ENCODE results near the gene AUTS2.

The AUTS2 gene

GRCh38 chr7:70696201-70696754 is 1098.0 kb downstream of the AUTS2 start:
- no peak for DNase-seq (ENCODE audit: low read depth)

DNA sequence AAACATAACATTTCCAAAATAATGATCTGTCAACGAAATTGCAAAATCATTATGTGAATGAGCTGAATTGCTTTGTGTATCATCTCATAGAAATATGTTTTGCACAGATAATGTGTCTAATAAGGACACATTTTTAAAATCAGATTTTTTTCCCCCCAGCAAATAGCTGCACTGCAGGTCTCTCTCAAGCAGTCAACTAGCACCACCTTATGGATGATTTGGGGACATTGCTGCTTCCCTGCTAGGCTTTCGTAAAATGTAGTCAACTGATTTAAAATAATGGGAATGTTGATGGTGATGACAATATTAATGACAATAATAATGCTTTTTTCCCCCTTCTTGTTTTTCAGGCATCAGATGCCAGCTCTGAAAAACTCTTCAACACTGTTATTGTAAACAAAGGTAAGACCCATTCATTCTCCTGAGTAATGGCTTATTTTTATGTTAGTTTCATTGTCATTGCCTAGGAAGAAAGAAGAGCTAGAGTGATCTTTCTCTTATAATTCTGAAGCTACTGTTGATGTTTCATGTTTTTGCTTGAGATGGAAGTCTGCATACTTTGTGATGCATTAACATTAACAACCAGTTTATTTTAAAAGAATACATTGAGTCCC is 1100.1 kb downstream of the AUTS2 start:
- DNase-seq (ENCODE audit: low read depth) = no peak

DNA sequence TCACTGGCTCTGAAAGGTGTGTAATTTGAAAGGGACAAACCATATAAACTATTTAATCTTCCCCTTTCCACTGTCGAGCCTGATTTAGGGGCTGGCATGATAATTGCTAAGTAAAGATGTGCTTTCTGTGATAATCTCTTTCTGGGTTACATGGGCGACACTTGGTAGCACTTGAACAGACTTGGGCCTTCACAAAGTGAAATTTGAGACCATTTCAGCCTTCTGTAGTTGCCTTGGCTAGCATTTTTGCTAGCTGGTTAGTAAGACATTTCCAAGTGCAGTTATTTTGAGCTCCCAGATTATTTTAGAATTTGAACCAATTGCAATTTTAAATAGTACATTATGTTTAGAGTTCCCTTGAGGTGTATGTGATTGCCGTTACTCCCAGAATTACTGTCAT is 1101.0 kb downstream of the AUTS2 start:
- DNase-seq (ENCODE audit: low read depth) = no peak

GRCh38 chr7:70700055-70700940 is 1102.0 kb downstream of the AUTS2 start:
- DNase-seq (ENCODE audit: low read depth) = no peak

DNA sequence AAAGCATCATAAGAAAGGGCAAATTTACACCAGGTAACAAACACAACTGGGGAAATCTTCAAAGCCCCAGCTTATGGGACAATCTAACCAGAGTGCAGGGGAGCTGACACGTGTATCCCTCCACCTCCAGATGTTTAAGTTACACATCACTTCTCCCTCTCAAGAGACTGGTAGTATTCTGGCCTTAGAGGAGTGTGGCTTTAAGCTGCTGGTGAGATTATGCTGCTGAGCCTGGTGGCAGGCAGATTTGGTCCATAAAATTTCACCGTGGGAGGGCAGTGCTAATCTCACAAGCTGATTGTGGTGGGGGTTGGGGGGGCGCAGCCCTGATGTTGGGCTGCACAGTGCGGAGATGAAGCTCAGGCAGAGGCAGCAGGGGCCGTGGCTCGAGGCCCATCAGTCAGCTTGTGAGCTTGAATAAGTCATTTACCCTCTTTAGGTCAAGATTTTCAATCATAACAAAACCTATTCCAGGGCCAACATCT is 1102.7 kb downstream of the AUTS2 start:
- DNase-seq (ENCODE audit: low read depth) = no peak

- no peak for DNase-seq (ENCODE audit: low read depth)
Observed at GRCh38 chr7:70701477-70701876, 1103.2 kb downstream of the AUTS2 start.

- DNase-seq (ENCODE audit: low read depth) = no peak
Observed at GRCh38 chr7:70701991-70702390, 1103.7 kb downstream of the AUTS2 start.

DNA sequence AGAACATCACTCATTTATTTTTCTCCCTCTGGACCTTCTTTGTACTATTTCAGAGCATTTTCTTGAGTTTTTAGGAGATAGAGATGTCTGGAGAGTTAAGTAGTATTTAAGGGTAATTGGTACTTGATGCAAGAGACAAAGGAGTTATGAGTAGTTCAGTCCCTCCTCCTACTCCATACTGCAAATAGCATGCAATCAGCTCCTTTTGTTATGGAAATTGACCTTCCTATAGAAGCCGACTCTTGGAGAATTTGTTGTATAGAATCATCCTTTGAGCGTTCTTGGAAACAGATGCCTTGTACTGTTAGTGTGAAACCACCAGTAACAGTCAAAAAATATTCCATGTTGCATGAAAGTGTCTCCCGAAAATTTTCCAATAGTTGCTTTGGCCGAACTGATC is 1105.5 kb downstream of the AUTS2 start:
- no peak for DNase-seq (ENCODE audit: low read depth)

DNA sequence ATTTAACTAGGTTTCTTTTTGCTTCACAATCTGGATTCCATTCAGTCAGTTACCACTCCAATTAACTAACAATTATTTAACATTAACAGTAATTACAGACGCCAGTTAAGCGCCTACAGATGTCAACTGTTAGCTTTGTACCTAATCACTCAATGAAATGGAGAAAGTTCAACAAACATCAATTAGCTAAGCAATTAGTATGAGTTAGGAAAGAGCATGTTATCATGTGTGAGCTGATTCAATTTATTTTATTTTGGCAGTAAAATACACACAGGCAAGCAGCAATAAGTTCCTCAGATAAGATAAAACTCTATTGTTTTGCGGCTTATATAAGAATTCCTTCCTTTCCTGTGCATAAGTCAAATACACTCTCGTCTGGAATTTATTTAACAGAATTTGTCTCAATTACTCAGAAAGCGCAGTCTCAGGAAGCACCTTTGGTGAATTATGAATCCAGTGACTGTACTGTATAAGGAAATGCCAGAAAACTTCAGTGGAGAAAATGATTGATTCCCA is 1106.6 kb downstream of the AUTS2 start:
- no peak for DNase-seq (ENCODE audit: low read depth)

DNA sequence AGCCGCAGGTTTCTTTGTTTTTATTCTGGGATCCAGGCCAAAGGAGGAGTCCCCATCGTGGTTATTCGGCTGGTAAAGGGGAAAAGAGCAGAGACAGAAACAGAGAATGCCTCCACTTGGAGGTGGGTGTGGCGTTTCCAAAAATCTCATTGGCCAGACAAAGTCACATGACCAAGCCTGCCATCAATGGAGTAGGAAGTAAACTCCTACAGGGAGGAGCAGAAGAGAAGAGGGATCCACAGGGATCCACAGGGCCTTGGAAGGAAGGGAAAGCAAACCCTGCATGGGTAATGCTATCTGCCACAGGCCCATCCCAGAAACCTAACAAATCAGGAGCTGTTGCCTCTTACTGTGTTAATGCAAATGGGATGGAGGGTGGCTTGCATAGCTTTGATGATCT is 1107.9 kb downstream of the AUTS2 start:
- DNase-seq (ENCODE audit: low read depth) = no peak

DNA sequence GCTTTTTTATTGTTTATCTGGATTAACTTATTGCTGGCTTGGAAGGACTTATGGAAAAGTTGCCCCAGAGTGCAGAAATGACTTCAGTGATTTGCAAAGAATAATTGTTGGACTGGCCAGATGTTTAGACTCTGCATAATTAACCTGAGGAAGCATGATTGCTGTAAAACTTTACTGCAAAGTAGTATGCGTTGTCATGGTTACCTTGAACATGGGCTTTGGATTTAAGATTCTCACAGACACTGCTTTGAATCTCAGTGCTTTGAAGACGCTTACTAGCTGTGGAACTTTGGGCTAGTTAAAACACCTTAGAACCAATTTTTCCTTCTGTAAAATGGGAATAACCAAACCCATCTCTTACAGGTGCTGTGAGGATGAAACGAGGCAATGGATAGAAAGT is 1108.4 kb downstream of the AUTS2 start:
- no peak for DNase-seq (ENCODE audit: low read depth)

GRCh38 chr7:70707823-70708243 is 1109.6 kb downstream of the AUTS2 start:
- no peak for DNase-seq (ENCODE audit: low read depth)

- DNase-seq (ENCODE audit: low read depth) = no peak
Observed at GRCh38 chr7:70710011-70710480, 1111.8 kb downstream of the AUTS2 start.

GRCh38 chr7:70710651-70711050 is 1112.4 kb downstream of the AUTS2 start:
- no peak for DNase-seq (ENCODE audit: low read depth)

GRCh38 chr7:70711452-70711851 is 1113.2 kb downstream of the AUTS2 start:
- no peak for DNase-seq (ENCODE audit: low read depth)

DNA sequence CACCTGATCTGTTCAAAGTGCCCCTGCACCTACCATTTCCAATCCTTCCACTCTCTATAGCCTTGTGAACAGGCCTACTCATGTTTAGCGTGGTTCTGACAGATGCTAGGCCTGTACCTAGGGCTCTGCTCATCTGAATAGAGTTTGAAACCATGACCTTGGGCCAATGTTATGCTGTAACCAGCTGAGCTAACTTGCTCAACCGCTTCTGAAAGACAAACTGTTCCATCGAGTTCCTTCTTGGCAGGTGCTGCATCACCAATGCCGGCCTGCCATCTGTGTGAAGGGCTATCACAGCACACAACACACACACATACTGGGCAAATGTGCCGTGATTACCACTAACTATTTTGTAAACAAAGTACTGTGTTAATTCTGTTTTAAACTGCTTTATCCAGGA is 1114.7 kb downstream of the AUTS2 start:
- no peak for DNase-seq (ENCODE audit: low read depth)

DNA sequence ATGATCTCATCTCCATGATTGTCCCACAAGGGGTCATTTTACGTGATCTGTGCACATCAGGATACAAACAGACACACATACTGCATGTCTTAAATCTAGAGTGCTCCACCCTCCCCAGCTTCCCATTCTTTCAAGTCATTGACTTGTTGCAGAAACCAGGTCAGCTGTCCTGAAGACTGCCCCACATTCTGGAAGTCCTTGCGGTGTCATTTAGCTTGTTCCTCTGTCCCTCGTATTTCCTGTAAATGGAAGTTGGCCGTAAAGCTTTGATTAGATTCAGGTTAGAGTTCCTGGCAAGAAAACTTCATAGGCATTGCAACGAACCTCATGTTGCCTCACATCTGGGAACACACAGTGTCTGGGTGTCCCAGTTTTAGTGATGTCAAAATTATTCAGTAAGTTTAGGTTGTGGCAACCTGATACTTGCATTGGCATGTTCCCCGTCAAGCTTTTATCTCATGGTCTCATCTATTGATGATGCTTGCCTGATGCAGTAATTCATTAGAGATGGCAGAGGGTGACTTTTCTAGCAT is 1116.3 kb downstream of the AUTS2 start:
- DNase-seq (ENCODE audit: low read depth) = no peak

GRCh38 chr7:70717553-70718329 is 1119.5 kb downstream of the AUTS2 start:
- DNase-seq (ENCODE audit: low read depth) = no peak

DNA sequence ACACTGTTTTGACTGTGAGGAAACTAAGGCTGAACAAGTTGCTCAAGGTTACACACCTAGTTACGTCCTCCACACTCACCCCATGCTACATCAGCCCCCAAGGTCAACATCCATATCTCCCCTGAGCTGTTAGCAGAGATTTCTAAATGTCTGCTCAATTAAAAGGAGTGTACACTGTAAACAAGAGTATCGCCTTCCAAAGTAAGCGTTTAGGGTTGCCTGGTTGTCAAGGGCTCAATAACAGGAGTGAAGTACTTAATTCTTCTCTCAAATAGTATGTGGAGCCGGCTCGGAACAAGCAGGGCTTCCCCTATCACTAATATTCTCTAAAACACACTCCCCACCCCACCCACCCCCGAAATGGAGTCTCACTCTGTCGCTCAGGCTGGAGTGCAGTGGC is 1120.8 kb downstream of the AUTS2 start:
- DNase-seq (ENCODE audit: low read depth) = no peak

DNA sequence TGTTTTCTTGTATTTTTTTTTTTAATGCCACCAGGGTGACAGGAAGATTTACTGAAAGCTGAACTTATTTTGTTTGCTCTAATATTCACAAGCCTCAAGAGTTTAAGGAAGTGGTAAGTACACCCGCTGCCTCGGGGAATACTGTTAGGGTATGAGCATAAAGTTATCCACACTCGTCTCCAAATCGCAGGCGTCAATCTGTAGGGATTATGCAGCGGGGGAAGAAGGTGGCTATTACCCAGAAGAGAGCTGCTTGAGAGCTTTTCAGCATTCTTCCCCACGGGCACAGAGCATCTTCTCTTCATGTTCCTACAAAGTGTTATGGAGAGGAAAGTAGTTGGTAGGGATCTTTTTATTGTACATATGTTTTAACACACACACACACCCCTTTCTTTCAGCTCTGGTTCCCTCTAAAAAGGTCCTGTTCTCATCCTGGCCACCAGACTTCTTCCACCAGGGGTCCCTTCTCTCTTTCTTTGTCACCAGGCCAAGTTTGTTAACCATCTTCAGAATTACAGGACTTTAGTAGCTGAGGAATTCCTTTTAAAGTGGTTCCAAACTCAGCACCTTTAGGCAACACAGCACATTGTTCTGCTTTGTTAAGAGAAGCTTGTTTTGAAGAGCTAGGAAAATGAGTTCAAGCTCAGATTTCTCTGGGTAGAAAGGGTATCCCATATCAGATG is 1122.1 kb downstream of the AUTS2 start:
- DNase-seq (ENCODE audit: low read depth) = no peak

GRCh38 chr7:70721500-70721899 is 1123.2 kb downstream of the AUTS2 start:
- no peak for DNase-seq (ENCODE audit: low read depth)
